ENCODE results near the gene MTNR1B. TPM values are rescaled to one million over a fixed set of nuclear protein-coding genes. Genes with fewer than 3 reads are reported as not detected.

Gene MTNR1B
- total RNA-seq, 4 donors from 2014 or later: not detected

DNA sequence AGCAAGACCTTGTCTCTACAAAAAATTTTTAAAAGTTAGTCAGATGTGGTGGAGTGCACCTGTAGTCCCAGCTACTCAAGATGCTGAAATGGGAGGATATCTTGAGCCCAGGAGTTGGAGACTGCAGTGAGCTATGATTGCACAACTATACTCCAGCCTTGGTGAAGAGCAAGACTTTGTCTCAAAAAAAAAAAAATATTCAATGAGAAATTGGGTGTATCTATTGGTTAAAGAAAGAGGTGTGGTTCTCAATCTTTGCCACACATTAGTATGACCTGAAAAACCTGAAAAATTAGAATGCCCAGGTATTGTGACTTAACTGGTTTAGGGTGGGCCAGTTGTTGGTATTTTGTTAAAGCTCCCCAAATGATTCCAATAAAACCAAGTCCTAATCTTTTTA is 32.4 kb downstream of the MTNR1B start:
- Histone ChIP-seq H3K27me3 (no peaks in the 10 kb centered on the region), H3K36me3 (no peaks in the 10 kb centered on the region), H3K4me3 (no peak overlapping the region), H3K4me1 (no peaks in the 10 kb centered on the region), H3K27ac (no peak overlapping the region), H3K9me3 (no peaks in the 10 kb centered on the region)
- TF ChIP-seq, protein P1, sequence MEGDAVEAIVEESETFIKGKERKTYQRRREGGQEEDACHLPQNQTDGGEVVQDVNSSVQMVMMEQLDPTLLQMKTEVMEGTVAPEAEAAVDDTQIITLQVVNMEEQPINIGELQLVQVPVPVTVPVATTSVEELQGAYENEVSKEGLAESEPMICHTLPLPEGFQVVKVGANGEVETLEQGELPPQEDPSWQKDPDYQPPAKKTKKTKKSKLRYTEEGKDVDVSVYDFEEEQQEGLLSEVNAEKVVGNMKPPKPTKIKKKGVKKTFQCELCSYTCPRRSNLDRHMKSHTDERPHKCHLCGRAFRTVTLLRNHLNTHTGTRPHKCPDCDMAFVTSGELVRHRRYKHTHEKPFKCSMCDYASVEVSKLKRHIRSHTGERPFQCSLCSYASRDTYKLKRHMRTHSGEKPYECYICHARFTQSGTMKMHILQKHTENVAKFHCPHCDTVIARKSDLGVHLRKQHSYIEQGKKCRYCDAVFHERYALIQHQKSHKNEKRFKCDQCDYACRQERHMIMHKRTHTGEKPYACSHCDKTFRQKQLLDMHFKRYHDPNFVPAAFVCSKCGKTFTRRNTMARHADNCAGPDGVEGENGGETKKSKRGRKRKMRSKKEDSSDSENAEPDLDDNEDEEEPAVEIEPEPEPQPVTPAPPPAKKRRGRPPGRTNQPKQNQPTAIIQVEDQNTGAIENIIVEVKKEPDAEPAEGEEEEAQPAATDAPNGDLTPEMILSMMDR (IDR thresholded peaks at IDR 0.05): no peak
- TF ChIP-seq POLR2A (IDR thresholded peaks at IDR 0.05): no peak
- intact Hi-C loops (cut with DNase I; ENCODE audit: low total_unique reads): no loop called here
- DNase-seq: no peak

DNA sequence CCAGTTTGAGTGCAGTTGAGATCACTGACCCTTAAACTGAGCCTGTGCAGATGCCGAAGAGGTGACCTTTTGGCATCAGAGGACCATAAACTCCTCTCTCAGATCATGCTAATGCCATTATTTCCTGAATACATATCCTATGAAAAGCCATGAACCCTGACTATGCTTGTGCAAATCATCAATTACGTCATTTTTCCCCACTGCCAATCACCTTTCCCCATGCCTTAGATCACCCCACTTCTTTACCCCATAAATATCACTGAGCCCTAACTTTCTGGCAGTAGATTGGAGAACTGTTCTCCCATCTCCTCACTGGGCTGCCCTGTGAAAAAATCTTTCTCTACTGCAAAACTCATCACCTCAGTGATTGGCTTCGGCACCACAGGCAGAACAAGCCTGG is 32.9 kb downstream of the MTNR1B start:
- Histone ChIP-seq H3K9me3 (no peaks in the 10 kb centered on the region), H3K27ac (no peak overlapping the region), H3K4me3 (no peak overlapping the region), H3K27me3 (no peaks in the 10 kb centered on the region), H3K4me1 (no peaks in the 10 kb centered on the region), H3K36me3 (no peaks in the 10 kb centered on the region)
- DNase-seq: no peak
- intact Hi-C loops (cut with DNase I; ENCODE audit: low total_unique reads): no loop called here
- TF ChIP-seq POLR2A (IDR thresholded peaks at IDR 0.05): no peak
- TF ChIP-seq, protein P1 (IDR thresholded peaks at IDR 0.05): no peak

DNA sequence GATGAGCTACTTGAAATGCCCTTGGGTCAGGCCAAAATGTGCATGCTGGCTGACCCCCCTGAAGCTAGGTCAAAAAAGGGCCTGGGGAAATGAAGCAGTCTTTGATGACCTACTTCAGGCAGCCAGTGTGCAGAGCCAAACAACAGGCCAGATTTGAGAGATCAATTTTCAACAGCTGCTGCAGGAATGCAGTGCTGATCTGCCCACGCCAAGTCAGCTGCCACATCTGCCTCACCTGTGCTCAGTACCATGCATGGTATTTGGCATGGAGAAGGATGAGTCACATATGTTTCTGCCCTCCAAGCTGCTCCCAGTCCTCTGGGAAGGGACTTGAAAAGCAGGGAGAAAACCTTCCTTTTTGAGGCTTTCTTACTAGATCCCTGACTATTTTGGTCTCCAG is 35.8 kb downstream of the MTNR1B start:
- no peak overlapping the region for H3K4me3 ChIP-seq
- H3K9me3 ChIP-seq: no peaks in the 10 kb centered on the region
- H3K4me1 ChIP-seq: no peaks in the 10 kb centered on the region
- no peaks in the 10 kb centered on the region for H3K27me3 ChIP-seq
- TF ChIP-seq, protein P1 (IDR thresholded peaks at IDR 0.05): no peak
- no peak for TF ChIP-seq POLR2A (IDR thresholded peaks at IDR 0.05)
- no peak overlapping the region for H3K27ac ChIP-seq
- H3K36me3 ChIP-seq: no peaks in the 10 kb centered on the region
- DNase-seq: no peak
- intact Hi-C loops (cut with DNase I; ENCODE audit: low total_unique reads): no loop called here

DNA sequence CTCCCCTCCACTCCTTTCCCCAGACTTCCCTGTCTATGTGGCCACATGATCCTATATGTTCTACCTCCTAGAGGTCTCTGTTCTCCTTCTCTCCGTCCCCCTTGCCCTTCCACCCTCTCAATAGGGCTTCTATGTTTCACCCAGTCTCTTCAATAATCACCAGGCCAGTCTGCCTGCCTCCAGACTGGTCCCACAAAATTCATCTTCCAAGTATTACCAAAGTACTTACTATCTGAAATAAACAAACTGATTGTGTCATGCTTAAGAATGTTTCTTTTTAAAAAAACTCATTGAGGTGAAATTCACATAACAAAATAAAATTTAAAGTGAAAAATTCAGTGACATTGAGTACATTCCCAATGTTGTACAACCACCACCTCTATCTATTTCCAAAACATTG is 44.2 kb downstream of the MTNR1B start:
- no peak for TF ChIP-seq POLR2A (IDR thresholded peaks at IDR 0.05)
- TF ChIP-seq, protein P1 (IDR thresholded peaks at IDR 0.05): no peak
- H3K4me1 ChIP-seq: no peaks in the 10 kb centered on the region
- no peaks in the 10 kb centered on the region for H3K27me3 ChIP-seq
- intact Hi-C loops (cut with DNase I; ENCODE audit: low total_unique reads): no loop called here
- H3K27ac ChIP-seq: no peak overlapping the region
- no peak for DNase-seq
- H3K36me3 ChIP-seq: no peaks in the 10 kb centered on the region
- H3K9me3 ChIP-seq: no peaks in the 10 kb centered on the region
- H3K4me3 ChIP-seq: no peak overlapping the region

DNA sequence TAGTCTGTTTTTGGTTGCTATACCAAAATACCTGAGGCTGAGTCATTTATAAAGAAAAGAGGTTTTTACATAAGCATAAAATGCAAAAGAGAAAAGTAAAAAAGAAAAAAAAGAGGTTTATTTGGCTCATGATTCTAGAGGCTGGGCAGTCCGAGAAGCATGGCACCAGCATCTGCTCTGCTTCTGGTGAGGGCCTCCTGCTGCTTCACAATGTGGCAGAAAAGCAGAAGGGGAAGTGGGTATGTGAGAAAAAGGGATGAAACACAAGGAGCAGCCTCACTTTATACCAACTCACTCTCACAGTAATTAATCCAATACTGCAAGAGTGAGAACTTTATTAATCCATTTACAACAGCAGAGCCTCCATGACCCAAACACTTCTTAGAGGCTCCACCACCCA is 47.1 kb downstream of the MTNR1B start:
- no peak for DNase-seq
- no peaks in the 10 kb centered on the region for H3K36me3 ChIP-seq
- H3K27ac ChIP-seq: no peak overlapping the region
- no peaks in the 10 kb centered on the region for H3K27me3 ChIP-seq
- no peak for TF ChIP-seq POLR2A (IDR thresholded peaks at IDR 0.05)
- TF ChIP-seq, protein P1 (IDR thresholded peaks at IDR 0.05): no peak
- no peak overlapping the region for H3K4me3 ChIP-seq
- intact Hi-C loops (cut with DNase I; ENCODE audit: low total_unique reads): no loop called here
- no peaks in the 10 kb centered on the region for H3K4me1 ChIP-seq
- no peaks in the 10 kb centered on the region for H3K9me3 ChIP-seq
